NCI-H2196 treated with DMSO at 0.1 percent for 48 hours (cell line): ENCODE measurements around the gene ADAM21.
"Not testable (repeated sequence)": the region's sequence is repeated elsewhere in the genome, so short reads cannot be mapped to it uniquely, and the experiment has no call there.

Experiments used
- DNase-seq: peaks from one replicate; lab custom pipeline; 2025; ENCODE audit not compliant: unreplicated experiment; lab: John Stamatoyannopoulos, UW

Gene ADAM21

GRCh38 chr14:70477356-70478105 lies 25.6 kb downstream of the ADAM21 start:
- not testable (repeated sequence) for DNase-seq

DNA sequence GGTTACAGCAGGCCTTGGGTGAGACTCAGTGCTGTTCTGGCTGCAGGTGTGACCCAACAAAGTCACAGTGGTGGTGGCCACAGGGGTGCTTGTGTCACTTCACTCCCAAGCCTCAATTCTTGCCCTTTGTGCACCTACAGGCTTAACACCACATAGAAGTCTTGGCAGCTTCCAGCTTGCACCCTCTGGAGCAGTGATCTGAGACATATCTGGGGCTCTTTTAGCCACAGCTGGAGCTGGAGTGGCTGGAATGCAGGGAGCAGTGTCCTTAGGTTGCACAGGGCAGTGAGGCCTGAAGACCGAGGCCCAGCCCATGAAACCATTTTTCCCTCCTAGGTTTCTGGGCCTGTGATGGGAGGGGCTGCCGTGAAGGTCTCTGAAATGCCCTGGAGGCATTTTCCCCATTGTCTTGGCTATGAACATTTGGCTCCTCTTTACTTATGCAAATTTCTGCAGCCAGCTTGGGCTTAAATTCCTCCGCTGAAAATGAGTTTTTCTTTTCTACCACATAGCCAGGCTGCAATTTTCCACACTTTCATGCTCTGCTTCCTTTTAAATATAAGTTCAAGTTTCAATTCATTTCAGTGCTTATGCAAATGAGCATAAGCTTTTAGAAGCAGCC lies 37.7 kb downstream of the ADAM21 start:
- no peak for DNase-seq

- no peak for DNase-seq
These were observed 46.2 kb downstream of the ADAM21 start for GRCh38 chr14:70498191-70498590.
